IMR-90 (cell line): Measurements from ENCODE around the gene IFT74. TPM values are rescaled to one million over a fixed set of nuclear protein-coding genes. Genes with fewer than 3 reads are reported as not detected.

Experiments
- ATAC-seq: fragments of 200-7000 bp; cut with Tn5 transposase; 2 replicates; pipeline ENCODE4 v1.9.1; 2020; ENCODE audit warnings: low read depth, mild to moderate bottlenecking, moderate library complexity
- BruUV-seq: library from RNA; stranded (reverse); fragments of 400-500 nt; replicated peaks from 2 replicates; lab custom pipeline; 2021; lab: Mats Ljungman, UMichigan
- CTCF ChIA-PET: fragments of 300-600 bp; formaldehyde crosslinking; extraction: SDS; loops from one replicate; lab custom pipeline; 2021; ENCODE audit warnings: antibody characterized with exemption; lab: Yijun Ruan, JAX
- POLR2A ChIA-PET: fragments of 300-600 bp; sonication (Branson Sonifier 250); formaldehyde crosslinking; loops from one replicate; lab custom pipeline; 2022; ENCODE audit warnings: antibody characterized with exemption; ENCODE audit not compliant: unreplicated experiment; lab: Charles Lee
- DNase-seq: peaks from one replicate; pipeline ENCODE4 v3.0.0; 2013
- H2AFZ ChIP-seq: replicated peaks from 2 replicates; pipeline ENCODE3; 2013; ENCODE audit warnings: low read length, mild to moderate bottlenecking; ENCODE audit not compliant: poor library complexity
- H2AK5ac ChIP-seq: 2 replicates; pipeline ENCODE4 v1.6.1; 2013; ENCODE audit warnings: low read depth, low read length, inconsistent platforms
- H2AK9ac ChIP-seq: replicated peaks from 2 replicates; pipeline ENCODE3; 2013; ENCODE audit warnings: mild to moderate bottlenecking, low read depth, low read length, moderate library complexity; ENCODE audit not compliant: poor library complexity
- H2BK120ac ChIP-seq: 2 replicates; pipeline ENCODE4 v1.6.1; 2013; ENCODE audit warnings: low read depth, low read length, inconsistent platforms
- H2BK15ac ChIP-seq: 3 replicates; pipeline ENCODE4 v1.6.1; 2013; ENCODE audit warnings: low read depth, low read length, inconsistent platforms
- H2BK20ac ChIP-seq: 2 replicates; pipeline ENCODE4 v1.6.1; 2013; ENCODE audit warnings: low read depth, mild to moderate bottlenecking, inconsistent platforms, low read length, moderate library complexity
- H2BK5ac ChIP-seq: 2 replicates; pipeline ENCODE4 v1.6.1; 2013; ENCODE audit warnings: mild to moderate bottlenecking, low read depth, low read length, inconsistent platforms; ENCODE audit not compliant: poor library complexity, severe bottlenecking
- H3K14ac ChIP-seq: replicated peaks from 2 replicates; pipeline ENCODE4 v1.6.1; 2013; ENCODE audit warnings: low read depth, low read length, inconsistent platforms
- H3K18ac ChIP-seq: 2 replicates; pipeline ENCODE4 v1.6.1; 2013; ENCODE audit warnings: low read depth, low read length, control low read depth
- H3K23ac ChIP-seq: 2 replicates; pipeline ENCODE4 v1.6.1; 2013; ENCODE audit warnings: low read depth, low read length, inconsistent platforms
- H3K27ac ChIP-seq: 2 replicates; pipeline ENCODE4 v1.5.1; 2013; ENCODE audit warnings: mild to moderate bottlenecking, control low read depth, low read length; ENCODE audit not compliant: insufficient read depth
- H3K27me3 ChIP-seq: 2 replicates; pipeline ENCODE4 v1.6.1; 2013; ENCODE audit warnings: low read length; ENCODE audit not compliant: control insufficient read depth, insufficient read depth
- H3K36me3 ChIP-seq: 2 replicates; pipeline ENCODE4 v1.6.1; 2013; ENCODE audit warnings: low read length, mixed read lengths; ENCODE audit not compliant: control insufficient read depth, insufficient read depth
- H3K4ac ChIP-seq: 2 replicates; pipeline ENCODE4 v1.6.1; 2013; ENCODE audit warnings: low read depth, low read length, inconsistent platforms
- H3K4me1 ChIP-seq: 2 replicates; pipeline ENCODE4 v1.6.1; 2013; ENCODE audit warnings: low read length, mixed read lengths; ENCODE audit not compliant: control insufficient read depth, insufficient read depth
- H3K4me2 ChIP-seq: 2 replicates; pipeline ENCODE4 v1.6.1; 2013; ENCODE audit warnings: low read depth, mild to moderate bottlenecking, control low read depth, low read length, moderate library complexity
- H3K4me3 ChIP-seq: 2 replicates; pipeline ENCODE4 v1.5.1; 2013; ENCODE audit warnings: low read depth, mild to moderate bottlenecking, control low read depth, low read length, moderate library complexity; ENCODE audit not compliant: insufficient read depth
- H3K56ac ChIP-seq: 2 replicates; pipeline ENCODE4 v1.6.1; 2013; ENCODE audit warnings: low read length, inconsistent platforms; ENCODE audit not compliant: insufficient read depth; ENCODE audit errors: extremely low read depth
- H3K79me1 ChIP-seq, 2 experiments: 2 replicates each; pipeline ENCODE4 v1.6.1; 2013; ENCODE audit warnings: low read length in 2 of 2, inconsistent platforms in 1 of 2, low read depth in 1 of 2
- H3K9ac ChIP-seq: 2 replicates; pipeline ENCODE4 v1.6.1; 2013; ENCODE audit warnings: low read depth, low read length, control low read depth
- H3K9me1 ChIP-seq: 2 replicates; pipeline ENCODE4 v1.6.1; 2013; ENCODE audit warnings: low read length, inconsistent platforms; ENCODE audit not compliant: insufficient read depth
- H3K9me3 ChIP-seq: 2 replicates; pipeline ENCODE4 v1.6.1; 2013; ENCODE audit warnings: low read length; ENCODE audit not compliant: control insufficient read depth, insufficient read depth
- H4K20me1 ChIP-seq: 2 replicates; pipeline ENCODE4 v1.6.1; 2013; ENCODE audit warnings: low read length, inconsistent platforms; ENCODE audit not compliant: insufficient read depth
- H4K5ac ChIP-seq: 2 replicates; pipeline ENCODE4 v1.6.1; 2013; ENCODE audit warnings: mild to moderate bottlenecking, low read depth, low read length, control low read depth
- H4K8ac ChIP-seq, 2 experiments: 2 replicates each; pipeline ENCODE4 v1.6.1; 2013; ENCODE audit warnings: low read depth in 2 of 2, low read length in 2 of 2, control low read depth in 1 of 2, inconsistent platforms in 1 of 2
- H4K91ac ChIP-seq: 2 replicates; pipeline ENCODE4 v1.6.1; 2013; ENCODE audit warnings: low read depth, low read length, inconsistent platforms; ENCODE audit not compliant: insufficient read depth
- BHLHE40 ChIP-seq: fragments of 150-350 bp; IDR thresholded peaks from 2 replicates; pipeline ENCODE4 v1.6.1; 2016; ENCODE audit warnings: mild to moderate bottlenecking, low read depth, low read length
- CHD1 ChIP-seq: IDR thresholded peaks from 2 replicates; pipeline ENCODE4 v1.6.1; 2012; ENCODE audit warnings: low read depth, low read length, improper control_type of control experiment
- CTCF ChIP-seq: conservative IDR thresholded peaks from 2 replicates; pipeline ENCODE4 v1.5.1; 2012; ENCODE audit warnings: mild to moderate bottlenecking, low read depth, low read length, improper control_type of control experiment
- ELK1 ChIP-seq: fragments of 150-350 bp; IDR thresholded peaks from 2 replicates; pipeline ENCODE4 v1.6.1; 2016; ENCODE audit warnings: low read depth, mild to moderate bottlenecking, low read length, moderate library complexity, borderline replicate concordance
- FOS ChIP-seq: fragments of 150-350 bp; IDR thresholded peaks from 2 replicates; pipeline ENCODE4 v1.6.1; 2016; ENCODE audit warnings: low read depth, low read length
- MAFK ChIP-seq: IDR thresholded peaks from 2 replicates; pipeline ENCODE4 v1.6.1; 2012; ENCODE audit warnings: low read depth, low read length, improper control_type of control experiment
- MAZ ChIP-seq: IDR thresholded peaks from 2 replicates; pipeline ENCODE4 v1.6.1; 2012; ENCODE audit warnings: low read depth, mild to moderate bottlenecking, low read length, improper control_type of control experiment, moderate library complexity, borderline replicate concordance
- MXI1 ChIP-seq: IDR thresholded peaks from 2 replicates; pipeline ENCODE4 v1.6.1; 2012; ENCODE audit warnings: low read depth, mild to moderate bottlenecking, low read length, moderate library complexity, borderline replicate concordance
- NFE2L2 ChIP-seq: fragments of 150-350 bp; IDR thresholded peaks from 2 replicates; pipeline ENCODE4 v1.6.1; 2016; ENCODE audit warnings: low read depth, mild to moderate bottlenecking, low read length
- POLR2A ChIP-seq: IDR thresholded peaks from 2 replicates; pipeline ENCODE4 v1.6.1; 2012; ENCODE audit warnings: mild to moderate bottlenecking, low read depth, low read length
- RAD21 ChIP-seq: IDR thresholded peaks from 2 replicates; pipeline ENCODE4 v1.6.1; 2012; ENCODE audit warnings: low read length, improper control_type of control experiment
- RFX5 ChIP-seq: IDR thresholded peaks from 2 replicates; pipeline ENCODE4 v1.8.0; 2012; ENCODE audit warnings: low read depth, mild to moderate bottlenecking, low read length, moderate library complexity
- SMC3 ChIP-seq: fragments of 150-350 bp; IDR thresholded peaks from 2 replicates; pipeline ENCODE4 v1.6.1; 2016; ENCODE audit warnings: low read depth, mild to moderate bottlenecking, antibody characterized with exemption, low read length, moderate library complexity
- WGBS, 2 experiments: methylation state at CpG; one replicate each; pipeline versions ENCODE4 v1.1.5 to v1.1.7; 2013; ENCODE audit warnings: missing lambda C conversion rate in 2 of 2; ENCODE audit not compliant: insufficient read length in 1 of 2; ENCODE audit errors: extremely low coverage in 2 of 2; 5-methylcytosine and 5-hydroxymethylcytosine counted together
- dilution Hi-C: fragments of 300-500 bp; cut with HindIII; formaldehyde crosslinking; loops from one replicate; pipeline ENCODE4 v1.14.3; 2018; ENCODE audit warnings: low sequenced_read_pairs; ENCODE audit not compliant: unreplicated experiment
- in situ Hi-C: fragments of 300-500 bp; cut with MboI; formaldehyde crosslinking; loops from 3 replicates; pipeline ENCODE4 v1.14.3; 2019; ENCODE audit warnings: low sequenced_read_pairs, inconsistent platforms, mixed read lengths
- intact Hi-C: fragments of 100-400 bp; cut with micrococcal nuclease; formaldehyde crosslinking; loops from 2 replicates; pipeline ENCODE4 v1.10.0; 2022
- polyA plus RNA-seq, 3 experiments: library from polyadenylated mRNA; depleted of rRNA; stranded (reverse); fragments of >200 nt; gene quantifications; 2 replicates each; pipeline ENCODE4 v1.2.3, GENCODE V29; 2012; ENCODE audit warnings: low replicate concordance in 1 of 3
- total RNA-seq: library from RNA; depleted of rRNA; stranded (reverse); fragments of >200 nt; gene quantifications from 2 replicates; pipeline ENCODE4 v1.2.3, GENCODE V29; 2012

The IFT74 gene
- total and polyA plus RNA-seq, 2 of the 4 experiments (the other 2 are of a cell fraction), result 4.6 to 12.2 TPM

GRCh38 chr9:27022920-27023319 lies 66.7 kb downstream of the IFT74 start:
- POLR2A ChIA-PET, result no interaction called here
- dilution Hi-C loops, result no loop called here

More at GRCh38 chr9:27022920-27023319, 66.7 kb downstream of the IFT74 start:
- DNase-seq, result no peak
- Histone ChIP-seq H3K9me3 (no peaks in the 10 kb centered on the region; the same call in 1 of the 2 replicates), H2BK5ac (no peak overlapping the region), H3K4me1 (no peaks in the 10 kb centered on the region), H3K18ac (no peak overlapping the region), H2AK9ac (no peak overlapping the region), H3K56ac (no peak overlapping the region), H3K4me2 (no peak overlapping the region), H4K8ac (no peak overlapping the region), H3K36me3 (peaks cover 10% of the 10 kb centered on the region), H3K27ac (no peak overlapping the region), H3K79me1 (no peaks in the 10 kb centered on the region), H2BK20ac (no peak overlapping the region), H3K4ac (no peak overlapping the region), H3K9ac (no peak overlapping the region), H3K27me3 (no peaks in the 10 kb centered on the region), H3K14ac (no peak overlapping the region), H2BK15ac (no peak overlapping the region), H3K23ac (no peak overlapping the region), H3K4me3 (no peak overlapping the region), H2BK120ac (no peak overlapping the region), H2AFZ (no peak overlapping the region), H3K9me1 (no peaks in the 10 kb centered on the region), H4K20me1 (no peaks in the 10 kb centered on the region), H2AK5ac (no peak overlapping the region), H4K91ac (no peak overlapping the region), H4K5ac (no peak overlapping the region)
- CTCF ChIA-PET, result no interaction called here
- no TSS peak for BruUV-seq
- WGBS, 2 experiments, result no CpG with 5 or more reads among the region's 5 CpGs
- no peak for ATAC-seq
- TF ChIP-seq MAFK (no peak), NFE2L2 (no peak), FOS (no peak), CTCF (no peak), POLR2A (no peak), ELK1 (no peak), RFX5 (no peak), RAD21 (no peak), MAZ (no peak), MXI1 (no peak), BHLHE40 (no peak), CHD1 (no peak), SMC3 (no peak)
- intact Hi-C loops, result no loop called here
- in situ Hi-C loops, result no loop called here
